Measurements from ENCODE around the gene CAV1.
"Not testable (repeated sequence)": the region's sequence is repeated elsewhere in the genome, so short reads cannot be mapped to it uniquely, and the experiment has no call there.

The CAV1 gene, protein sequence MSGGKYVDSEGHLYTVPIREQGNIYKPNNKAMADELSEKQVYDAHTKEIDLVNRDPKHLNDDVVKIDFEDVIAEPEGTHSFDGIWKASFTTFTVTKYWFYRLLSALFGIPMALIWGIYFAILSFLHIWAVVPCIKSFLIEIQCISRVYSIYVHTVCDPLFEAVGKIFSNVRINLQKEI

GRCh38 chr7:116524609-116525297 lies at the start of gene CAV1:
Gene CAV1 (plus strand): TSS chr7:116525036. CDS start chr7:116525063, 27 bp downstream.
- no peaks in the 10 kb centered on the region for H3K9me3 ChIP-seq (ENCODE audit: control insufficient read depth, low read length)
- peaks cover 38% of the 10 kb centered on the region for H3K27me3 ChIP-seq (ENCODE audit: control insufficient read depth, insufficient read depth, low read length)
- H3K4me1 ChIP-seq (ENCODE audit: control insufficient read depth, insufficient read depth, low read length) = peaks cover 11% of the 10 kb centered on the region

GRCh38 chr7:116477625-116478024 lies 47.2 kb upstream of the CAV1 start:
- Histone ChIP-seq H3K36me3 (ENCODE audit: control insufficient read depth, insufficient read depth, low read length) (no peaks in the 10 kb centered on the region), H3K4me1 (ENCODE audit: control insufficient read depth, insufficient read depth, low read length) (no peaks in the 10 kb centered on the region), H3K27me3 (ENCODE audit: control insufficient read depth, insufficient read depth, low read length) (no peaks in the 10 kb centered on the region), H3K9me3 (ENCODE audit: control insufficient read depth, low read length) (no peaks in the 10 kb centered on the region), H3K9ac (ENCODE audit: low read length) (no peak overlapping the region), H3K4me3 (ENCODE audit: low read length) (no peak overlapping the region)

More at GRCh38 chr7:116524609-116525297, at the start of gene CAV1:
- no peaks in the 10 kb centered on the region for H3K36me3 ChIP-seq (ENCODE audit: control insufficient read depth, insufficient read depth, low read length)
- H3K4me3 ChIP-seq (ENCODE audit: low read length) = peak within 1 kb of the TSS; percentile 68
- H3K9ac ChIP-seq (ENCODE audit: low read length) = peak within 1 kb of the TSS; percentile 74

- Histone ChIP-seq H3K9ac (ENCODE audit: low read length) (no peak overlapping the region), H3K36me3 (ENCODE audit: control insufficient read depth, insufficient read depth, low read length) (no peaks in the 10 kb centered on the region), H3K4me1 (ENCODE audit: control insufficient read depth, insufficient read depth, low read length) (no peaks in the 10 kb centered on the region), H3K9me3 (ENCODE audit: control insufficient read depth, low read length) (no peaks in the 10 kb centered on the region), H3K4me3 (ENCODE audit: low read length) (no peak overlapping the region), H3K27me3 (ENCODE audit: control insufficient read depth, insufficient read depth, low read length) (no peaks in the 10 kb centered on the region)
Observed at GRCh38 chr7:116478834-116479233, 46.0 kb upstream of the CAV1 start.

DNA sequence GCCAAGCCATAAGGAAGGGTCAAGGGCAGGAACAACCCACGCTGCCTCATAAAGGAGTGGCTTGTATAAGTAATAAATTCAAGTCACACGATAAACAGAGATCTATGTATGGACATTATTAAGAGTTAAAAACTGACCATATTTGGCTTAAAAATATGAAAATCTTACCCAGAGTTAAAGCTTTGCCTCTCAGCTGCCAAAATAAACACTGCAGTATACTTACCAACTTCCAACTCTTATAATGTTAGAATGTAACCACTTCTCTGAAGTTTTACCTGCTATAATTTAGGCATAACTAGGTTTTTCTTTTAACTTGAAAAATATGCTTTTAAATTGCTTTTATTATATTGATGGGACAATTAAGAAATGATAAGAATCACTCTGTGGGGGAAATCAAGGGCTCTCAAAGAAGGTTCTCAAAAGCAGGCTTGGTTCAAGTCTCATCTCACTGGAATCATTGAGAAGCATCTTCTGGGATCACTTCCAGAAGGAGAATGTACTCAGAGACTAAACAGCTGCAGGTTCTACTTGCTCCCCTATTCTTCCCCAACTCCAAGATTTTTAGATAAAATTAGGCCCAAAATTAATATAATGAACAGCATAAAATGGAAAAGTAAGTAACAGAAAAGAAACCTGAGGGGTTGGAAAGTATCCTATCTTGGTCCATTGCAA lies 41.4 kb upstream of the CAV1 start:
- Histone ChIP-seq H3K36me3 (ENCODE audit: control insufficient read depth, insufficient read depth, low read length) (no peaks in the 10 kb centered on the region), H3K9me3 (ENCODE audit: control insufficient read depth, low read length) (no peaks in the 10 kb centered on the region), H3K27me3 (ENCODE audit: control insufficient read depth, insufficient read depth, low read length) (no peaks in the 10 kb centered on the region), H3K4me1 (ENCODE audit: control insufficient read depth, insufficient read depth, low read length) (no peaks in the 10 kb centered on the region), H3K4me3 (ENCODE audit: low read length) (no peak overlapping the region), H3K9ac (ENCODE audit: low read length) (no peak overlapping the region)

DNA sequence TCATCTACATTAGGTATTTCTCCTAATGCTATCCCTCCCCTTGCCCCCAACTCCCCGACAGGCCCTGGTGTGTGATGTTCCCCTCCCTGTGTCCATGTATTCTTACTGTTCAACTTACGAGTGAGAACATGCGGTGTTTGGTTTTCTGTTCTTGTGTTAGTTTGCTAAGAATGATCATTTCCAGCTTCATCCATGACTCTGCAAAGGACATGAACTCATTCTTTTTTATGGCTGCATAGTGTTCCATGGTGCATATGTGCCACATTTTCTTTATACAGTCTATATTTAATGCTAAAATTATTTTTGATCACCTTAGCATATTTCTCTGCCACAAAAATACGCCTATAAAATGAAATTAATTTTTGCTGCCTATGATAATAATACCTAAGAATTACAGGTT lies 40.4 kb upstream of the CAV1 start:
- H3K9me3 ChIP-seq (ENCODE audit: control insufficient read depth, low read length); H3K9ac ChIP-seq (ENCODE audit: low read length); H3K27me3 ChIP-seq (ENCODE audit: control insufficient read depth, insufficient read depth, low read length); H3K4me1 ChIP-seq (ENCODE audit: control insufficient read depth, insufficient read depth, low read length); H3K36me3 ChIP-seq (ENCODE audit: control insufficient read depth, insufficient read depth, low read length); H3K4me3 ChIP-seq (ENCODE audit: low read length): not testable (repeated sequence)

DNA sequence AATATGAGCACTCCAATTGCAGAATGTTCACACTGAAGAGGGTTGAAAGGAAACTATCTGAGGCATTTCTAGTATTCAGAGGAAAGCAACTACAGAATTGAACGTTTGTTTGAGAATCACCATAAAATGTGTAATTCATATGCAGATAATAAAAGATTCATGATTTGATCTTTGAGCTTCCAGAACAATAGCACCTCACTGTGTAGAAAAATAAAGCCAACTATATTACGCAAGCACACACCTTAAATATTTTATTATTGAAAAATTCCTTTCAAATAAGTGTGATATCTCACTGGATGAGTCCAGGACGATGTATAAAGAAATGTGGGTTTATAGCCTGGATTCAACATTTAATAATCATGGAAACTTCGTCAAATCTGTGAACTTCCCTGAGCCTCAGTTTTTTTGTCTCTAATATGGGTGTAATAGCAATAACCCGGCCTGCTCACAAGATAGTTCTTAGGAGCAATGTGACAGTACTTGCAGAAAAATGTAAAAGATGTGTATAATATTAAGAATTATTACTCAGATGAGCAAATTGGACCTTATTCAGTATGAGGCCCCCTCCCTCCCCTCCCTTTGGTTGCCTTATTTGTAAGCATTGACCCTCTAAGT lies 36.8 kb upstream of the CAV1 start:
- no peaks in the 10 kb centered on the region for H3K27me3 ChIP-seq (ENCODE audit: control insufficient read depth, insufficient read depth, low read length)
- H3K36me3 ChIP-seq (ENCODE audit: control insufficient read depth, insufficient read depth, low read length) = no peaks in the 10 kb centered on the region
- no peaks in the 10 kb centered on the region for H3K9me3 ChIP-seq (ENCODE audit: control insufficient read depth, low read length)
- H3K9ac ChIP-seq (ENCODE audit: low read length) = no peak overlapping the region
- H3K4me3 ChIP-seq (ENCODE audit: low read length) = no peak overlapping the region
- H3K4me1 ChIP-seq (ENCODE audit: control insufficient read depth, insufficient read depth, low read length) = peaks cover 19% of the 10 kb centered on the region

DNA sequence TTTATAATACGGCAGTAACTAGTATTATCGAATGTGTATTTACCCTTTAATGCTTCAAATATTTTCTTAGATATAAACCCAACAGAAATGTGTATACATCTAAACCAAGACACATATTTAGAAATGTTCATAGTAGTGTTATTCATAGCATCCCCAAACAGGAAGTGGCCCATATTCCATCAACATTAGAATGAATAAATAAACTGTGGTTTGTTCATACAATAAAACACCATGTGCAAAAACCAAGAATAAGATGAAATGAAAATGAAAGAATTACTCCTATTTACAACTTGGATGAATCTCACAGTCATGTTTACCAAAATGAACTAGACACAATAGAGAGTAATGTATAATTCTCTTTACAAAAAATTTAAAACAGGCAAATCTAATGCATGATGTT lies 34.5 kb upstream of the CAV1 start:
- H3K4me3 ChIP-seq (ENCODE audit: low read length) = no peak overlapping the region
- H3K9me3 ChIP-seq (ENCODE audit: control insufficient read depth, low read length) = no peaks in the 10 kb centered on the region
- H3K27me3 ChIP-seq (ENCODE audit: control insufficient read depth, insufficient read depth, low read length) = no peaks in the 10 kb centered on the region

DNA sequence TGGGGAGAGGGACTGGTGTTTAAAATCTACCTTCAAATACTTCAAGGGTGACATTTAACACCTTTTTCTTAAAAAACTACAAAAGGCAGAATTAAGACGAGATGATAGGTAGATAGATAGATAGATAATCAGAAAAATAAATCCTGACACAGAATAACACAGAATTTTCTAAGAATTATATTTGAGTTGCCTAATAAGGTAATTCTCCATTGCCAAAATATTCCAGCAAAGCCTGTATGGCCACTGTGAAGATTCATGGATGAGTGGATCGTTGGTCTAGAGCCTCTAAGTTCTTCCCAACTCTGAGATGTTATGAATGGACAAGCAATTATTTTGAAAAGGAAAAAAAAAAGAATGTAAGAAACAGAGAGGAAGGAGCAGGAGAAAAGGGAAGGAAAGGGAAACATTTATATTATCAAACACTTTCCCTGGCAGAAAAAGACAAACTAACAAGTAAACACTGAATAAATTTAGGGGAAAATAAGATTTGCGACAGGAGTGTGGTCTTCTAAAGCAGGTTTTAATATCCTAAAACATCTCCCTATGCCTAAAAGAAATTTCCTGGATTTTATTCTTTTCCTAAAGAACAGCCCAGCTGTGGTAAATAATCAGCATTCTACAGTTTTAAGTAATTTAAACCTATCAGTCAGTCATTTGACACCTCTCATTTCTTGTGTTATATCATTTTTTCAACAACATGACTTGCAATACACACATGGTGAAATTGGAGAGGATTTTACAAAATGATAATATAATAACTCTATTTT lies 32.8 kb upstream of the CAV1 start:
- Histone ChIP-seq H3K9me3 (ENCODE audit: control insufficient read depth, low read length) (no peaks in the 10 kb centered on the region), H3K9ac (ENCODE audit: low read length) (no peak overlapping the region), H3K4me3 (ENCODE audit: low read length) (no peak overlapping the region), H3K4me1 (ENCODE audit: control insufficient read depth, insufficient read depth, low read length) (peaks cover 19% of the 10 kb centered on the region), H3K27me3 (ENCODE audit: control insufficient read depth, insufficient read depth, low read length) (no peaks in the 10 kb centered on the region), H3K36me3 (ENCODE audit: control insufficient read depth, insufficient read depth, low read length) (no peaks in the 10 kb centered on the region)

More for the DNA sequence above, 34.5 kb upstream of the CAV1 start:
- no peak overlapping the region for H3K9ac ChIP-seq (ENCODE audit: low read length)
- H3K4me1 ChIP-seq (ENCODE audit: control insufficient read depth, insufficient read depth, low read length) = peaks cover 19% of the 10 kb centered on the region
- no peaks in the 10 kb centered on the region for H3K36me3 ChIP-seq (ENCODE audit: control insufficient read depth, insufficient read depth, low read length)

- Histone ChIP-seq H3K4me1 (ENCODE audit: control insufficient read depth, insufficient read depth, low read length) (peaks cover 19% of the 10 kb centered on the region), H3K27me3 (ENCODE audit: control insufficient read depth, insufficient read depth, low read length) (no peaks in the 10 kb centered on the region), H3K4me3 (ENCODE audit: low read length) (no peak overlapping the region), H3K9me3 (ENCODE audit: control insufficient read depth, low read length) (no peaks in the 10 kb centered on the region), H3K36me3 (ENCODE audit: control insufficient read depth, insufficient read depth, low read length) (no peaks in the 10 kb centered on the region), H3K9ac (ENCODE audit: low read length) (no peak overlapping the region)
Observed at GRCh38 chr7:116492654-116493109, 32.2 kb upstream of the CAV1 start.

DNA sequence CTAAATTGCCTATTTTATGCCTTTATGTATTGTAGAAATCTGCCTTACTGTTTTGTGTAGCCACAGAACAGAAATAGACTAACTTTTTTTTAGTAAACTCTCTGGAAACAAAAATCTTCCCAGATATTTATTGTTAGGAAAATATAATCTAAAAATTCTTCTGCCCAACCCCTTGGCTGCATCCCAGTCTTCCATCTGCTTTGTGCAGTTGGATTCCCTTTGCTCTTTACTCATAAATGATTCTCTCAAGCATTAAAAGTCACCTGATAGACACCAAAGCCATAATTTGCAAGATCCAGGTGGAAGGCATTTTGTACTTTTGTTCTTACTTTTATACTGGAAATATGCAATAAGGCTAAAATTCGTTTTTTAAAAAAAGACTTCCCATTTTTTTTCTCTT lies 31.4 kb upstream of the CAV1 start:
- no peaks in the 10 kb centered on the region for H3K36me3 ChIP-seq (ENCODE audit: control insufficient read depth, insufficient read depth, low read length)
- H3K4me1 ChIP-seq (ENCODE audit: control insufficient read depth, insufficient read depth, low read length) = peaks cover 19% of the 10 kb centered on the region
- no peaks in the 10 kb centered on the region for H3K9me3 ChIP-seq (ENCODE audit: control insufficient read depth, low read length)
- no peak overlapping the region for H3K9ac ChIP-seq (ENCODE audit: low read length)
- no peaks in the 10 kb centered on the region for H3K27me3 ChIP-seq (ENCODE audit: control insufficient read depth, insufficient read depth, low read length)
- no peak overlapping the region for H3K4me3 ChIP-seq (ENCODE audit: low read length)

- Histone ChIP-seq H3K36me3 (ENCODE audit: control insufficient read depth, insufficient read depth, low read length) (no peaks in the 10 kb centered on the region), H3K9ac (ENCODE audit: low read length) (no peak overlapping the region), H3K9me3 (ENCODE audit: control insufficient read depth, low read length) (no peaks in the 10 kb centered on the region), H3K27me3 (ENCODE audit: control insufficient read depth, insufficient read depth, low read length) (peaks cover 6% of the 10 kb centered on the region), H3K4me3 (ENCODE audit: low read length) (no peak overlapping the region), H3K4me1 (ENCODE audit: control insufficient read depth, insufficient read depth, low read length) (peaks cover 24% of the 10 kb centered on the region)
Observed at GRCh38 chr7:116494472-116494871, 30.4 kb upstream of the CAV1 start.
